Nephron (organoid): ENCODE data around the gene ARHGEF12.

ENCODE experiments used
- H3K27ac Mint-ChIP-seq, 3 experiments: 2 replicates each; pipeline ENCODE4 v1.8.0; 2020; ENCODE audit warnings: mixed read lengths in 3 of 3, mild to moderate bottlenecking in 2 of 3, moderate library complexity in 1 of 3
- H3K27me3 Mint-ChIP-seq: 2 replicates; pipeline ENCODE4 v1.8.0; 2021; ENCODE audit warnings: low read depth, mild to moderate bottlenecking, moderate library complexity, mixed read lengths
- H3K36me3 Mint-ChIP-seq: 2 replicates; pipeline ENCODE4 v1.8.0; 2020; ENCODE audit warnings: low read depth, mixed read lengths
- H3K4me1 Mint-ChIP-seq: 2 replicates; pipeline ENCODE4 v1.8.0; 2020; ENCODE audit warnings: mixed read lengths
- H3K4me3 Mint-ChIP-seq, 3 experiments: 2 replicates each; pipeline ENCODE4 v1.8.0; 2020; ENCODE audit warnings: mild to moderate bottlenecking in 3 of 3, mixed read lengths in 3 of 3, moderate library complexity in 2 of 3
- H3K9me3 Mint-ChIP-seq: 2 replicates; pipeline ENCODE4 v1.8.0; 2020; ENCODE audit warnings: mixed read lengths
- CTCF ChIP-seq, 3 experiments: fragments of 200-600 bp; sonication (generic); IDR thresholded peaks; one replicate each; pipeline ENCODE4 v1.5.0; 2021; ENCODE audit warnings: antibody characterized with exemption in 3 of 3; ENCODE audit not compliant: unreplicated experiment in 3 of 3

Gene ARHGEF12

GRCh38 chr11:120510406-120511115 lies 174.3 kb downstream of the ARHGEF12 start:
- Mint-ChIP-seq H3K4me3 (peak overlapping the region; percentile 59 to 79 (median 75)), H3K27ac (peak overlapping the region in 1 of 3 experiments; percentile 14), H3K27me3 (peaks cover 49% of the 10 kb centered on the region), H3K9me3 (no peaks in the 10 kb centered on the region), H3K36me3 (no peaks in the 10 kb centered on the region), H3K4me1 (no peaks in the 10 kb centered on the region)
- no peak for TF ChIP-seq CTCF (IDR thresholded peaks at IDR 0.05; ENCODE audit: unreplicated experiment in 3 of 3)

DNA sequence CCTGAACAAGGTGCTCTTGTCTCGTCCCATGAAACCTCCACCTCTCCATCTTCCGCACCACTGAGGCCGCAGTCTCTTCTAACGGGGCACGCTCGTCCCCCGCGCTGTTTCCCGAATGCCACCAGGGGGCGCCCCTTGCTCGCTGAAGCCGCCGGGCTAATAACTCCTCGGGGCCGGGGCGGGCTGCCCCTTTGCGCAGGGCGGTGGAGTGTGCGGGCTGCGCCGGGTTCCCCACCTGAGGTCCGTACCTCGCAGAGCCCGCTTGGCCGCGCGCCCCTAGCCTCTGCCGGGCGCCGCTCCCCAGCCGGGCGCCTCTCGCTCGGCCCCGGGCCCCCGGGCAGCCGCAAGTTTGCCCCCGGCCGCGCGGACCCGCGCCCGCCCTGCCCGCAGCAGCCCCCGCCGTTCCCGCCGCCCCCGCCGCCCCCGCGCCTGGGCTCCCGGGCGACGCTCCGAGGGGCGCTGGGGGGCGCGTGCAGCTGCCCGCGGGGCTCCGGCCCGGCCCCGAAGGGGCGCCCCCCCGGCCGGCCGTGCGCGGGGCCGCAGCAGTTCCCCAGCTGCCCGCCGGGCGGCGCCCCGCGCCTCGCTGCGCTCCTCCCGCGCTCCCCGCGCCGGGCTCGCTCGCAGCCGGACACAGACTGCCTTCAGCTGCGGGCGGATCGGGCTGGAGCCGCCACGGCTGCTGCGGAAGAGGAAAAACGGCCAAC lies 175.1 kb downstream of the ARHGEF12 start, which contains the start of gene GRIK4:
GRIK4 (plus strand) TSS at position 633 of the 704 bp plus-strand sequence. CDS start 148,571 bp downstream, outside the sequence.
- Mint-ChIP-seq H3K36me3 (no peaks in the 10 kb centered on the region), H3K9me3 (no peaks in the 10 kb centered on the region), H3K4me1 (peaks cover 3% of the 10 kb centered on the region), H3K27ac (peak within 1 kb of the TSS in 1 of 3 experiments; percentile 14), H3K27me3 (peaks cover 49% of the 10 kb centered on the region), H3K4me3 (peak within 1 kb of the TSS; percentile 75 to 79 (median 75))
- peak; percentile 92 to 95 (median 93) for TF ChIP-seq CTCF (IDR thresholded peaks at IDR 0.05; ENCODE audit: unreplicated experiment in 3 of 3)

- Mint-ChIP-seq H3K9me3 (no peaks in the 10 kb centered on the region), H3K4me1 (peaks cover 10% of the 10 kb centered on the region), H3K36me3 (no peaks in the 10 kb centered on the region), H3K27ac (no peak overlapping the region), H3K4me3 (peak overlapping the region; percentile 61 to 75 (median 73)), H3K27me3 (peaks cover 55% of the 10 kb centered on the region)
- TF ChIP-seq CTCF (IDR thresholded peaks at IDR 0.05; ENCODE audit: unreplicated experiment in 3 of 3), result no peak
Observed at GRCh38 chr11:120511820-120512738, 175.9 kb downstream of the ARHGEF12 start.

GRCh38 chr11:120512739-120513435 lies 176.7 kb downstream of the ARHGEF12 start:
- H3K9me3 Mint-ChIP-seq, result no peaks in the 10 kb centered on the region
- H3K27me3 Mint-ChIP-seq, result peaks cover 57% of the 10 kb centered on the region
- no peaks in the 10 kb centered on the region for H3K36me3 Mint-ChIP-seq
- peak overlapping the region; percentile 75 to 82 (median 75) for H3K4me3 Mint-ChIP-seq
- H3K4me1 Mint-ChIP-seq, result peaks cover 18% of the 10 kb centered on the region
- no peak overlapping the region for H3K27ac Mint-ChIP-seq
- TF ChIP-seq CTCF (IDR thresholded peaks at IDR 0.05; ENCODE audit: unreplicated experiment in 3 of 3), result no peak
